Suprapubic skin (tissue), 4 donors: ENCODE measurements around the gene NNT. TPM values are rescaled to one million over a fixed set of nuclear protein-coding genes. Genes with fewer than 3 reads are reported as not detected.
"Not testable (repeated sequence)": the region's sequence is repeated elsewhere in the genome, so short reads cannot be mapped to it uniquely, and the experiment has no call there.

Experiments used
- DNase-seq, 2 donors: peaks; one replicate each; pipeline ENCODE4 v3.0.0-alpha.2; 2019; ENCODE audit warnings: low spot score in 2 of 2
- H3K27ac ChIP-seq: fragments of 200-600 bp; sonication (generic); one replicate; pipeline ENCODE4 v1.5.1; 2019
- H3K27me3 ChIP-seq: fragments of 200-600 bp; sonication (generic); one replicate; pipeline ENCODE4 v1.5.1; 2019
- H3K36me3 ChIP-seq: fragments of 200-600 bp; sonication (generic); one replicate; pipeline ENCODE4 v1.5.1; 2019
- H3K4me1 ChIP-seq: fragments of 200-600 bp; sonication (generic); one replicate; pipeline ENCODE4 v1.5.1; 2019
- H3K4me3 ChIP-seq: fragments of 200-600 bp; sonication (generic); one replicate; pipeline ENCODE4 v1.5.1; 2019; ENCODE audit warnings: mild to moderate bottlenecking
- H3K9me3 ChIP-seq: fragments of 200-600 bp; sonication (generic); one replicate; pipeline ENCODE4 v1.5.1; 2019
- CTCF ChIP-seq, 2 donors: fragments of 200-600 bp in 1 of 2; fragments of 450-650 bp in 1 of 2; sonication (generic) in 1 of 2; IDR thresholded peaks; one replicate each; pipeline ENCODE4 v1.5.1; 2016 to 2019; ENCODE audit warnings: antibody characterized with exemption in 2 of 2, mild to moderate bottlenecking in 1 of 2, moderate library complexity in 1 of 2
- EP300 ChIP-seq: sonication (generic); formaldehyde crosslinking; IDR thresholded peaks from one replicate; pipeline ENCODE4 v1.6.1; 2017; ENCODE audit warnings: antibody characterized with exemption
- POLR2A ChIP-seq, 2 donors: fragments of 450-650 bp; IDR thresholded peaks; one replicate each; pipeline ENCODE4 v1.6.1; 2017; ENCODE audit warnings: antibody characterized with exemption in 2 of 2, mild to moderate bottlenecking in 2 of 2, moderate library complexity in 2 of 2
- POLR2AphosphoS5 ChIP-seq, 3 donors: sonication (generic); formaldehyde crosslinking; IDR thresholded peaks; one replicate each; pipeline ENCODE4 v1.6.1; 2017; ENCODE audit warnings: antibody characterized with exemption in 3 of 3
- WGBS: methylation state at CpG from one replicate; pipeline ENCODE4 v1.1.5; 2018; 5-methylcytosine and 5-hydroxymethylcytosine counted together
- total RNA-seq, 4 donors: library from RNA; depleted of rRNA; stranded (reverse); fragments of >200 nt; gene quantifications; one replicate each; pipeline ENCODE4 v1.1.0, GENCODE V29; 2016

NNT gene
- total RNA-seq, 4 donors from 2014 or later, result 23.9 to 38.3 (median 32.7) TPM

GRCh38 chr5:43691893-43692292, 88.9 kb downstream of the NNT start:
- no peak overlapping the region for H3K27ac ChIP-seq
- H3K9me3 ChIP-seq, result no peaks in the 10 kb centered on the region
- no peaks in the 10 kb centered on the region for H3K27me3 ChIP-seq
- peaks cover 12% of the 10 kb centered on the region for H3K36me3 ChIP-seq
- no peak for DNase-seq
- TF ChIP-seq EP300, result no peak
- TF ChIP-seq CTCF (IDR thresholded peaks at IDR 0.05), result no peak
- no peak for TF ChIP-seq POLR2A (IDR thresholded peaks at IDR 0.05)
- TF ChIP-seq POLR2AphosphoS5 (IDR thresholded peaks at IDR 0.05), result no peak
- WGBS, result 96% methylated on average over 1 of the region's 1 CpG
- H3K4me1 ChIP-seq, result no peaks in the 10 kb centered on the region
- H3K4me3 ChIP-seq, result no peak overlapping the region

DNA sequence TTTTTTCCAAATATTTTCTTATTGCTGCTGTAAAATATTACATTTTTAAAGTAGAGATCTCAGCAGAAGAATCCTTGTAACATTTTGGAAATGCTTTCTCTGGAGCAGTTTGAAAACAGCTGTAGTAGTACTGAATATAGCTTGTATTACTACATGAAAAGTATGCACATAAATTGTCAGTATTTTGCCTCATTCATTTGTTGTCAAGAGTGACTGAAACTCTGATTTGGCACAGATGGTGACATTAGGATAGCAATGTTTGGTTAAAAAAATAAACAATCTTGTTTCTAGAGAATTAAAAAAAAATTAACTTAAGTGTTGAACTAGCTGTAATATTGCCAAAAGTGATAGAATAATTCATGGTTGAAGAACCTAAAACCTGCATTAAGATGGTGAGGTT, 90.4 kb downstream of the NNT start:
- Histone ChIP-seq H3K9me3 (no peaks in the 10 kb centered on the region), H3K4me1 (no peaks in the 10 kb centered on the region), H3K27me3 (no peaks in the 10 kb centered on the region), H3K27ac (no peak overlapping the region), H3K4me3 (no peak overlapping the region), H3K36me3 (peaks cover 14% of the 10 kb centered on the region)
- TF ChIP-seq POLR2A (IDR thresholded peaks at IDR 0.05), result no peak
- TF ChIP-seq EP300, result no peak
- no peak for TF ChIP-seq POLR2AphosphoS5 (IDR thresholded peaks at IDR 0.05)
- TF ChIP-seq CTCF (IDR thresholded peaks at IDR 0.05), result no peak
- DNase-seq, result no peak

DNA sequence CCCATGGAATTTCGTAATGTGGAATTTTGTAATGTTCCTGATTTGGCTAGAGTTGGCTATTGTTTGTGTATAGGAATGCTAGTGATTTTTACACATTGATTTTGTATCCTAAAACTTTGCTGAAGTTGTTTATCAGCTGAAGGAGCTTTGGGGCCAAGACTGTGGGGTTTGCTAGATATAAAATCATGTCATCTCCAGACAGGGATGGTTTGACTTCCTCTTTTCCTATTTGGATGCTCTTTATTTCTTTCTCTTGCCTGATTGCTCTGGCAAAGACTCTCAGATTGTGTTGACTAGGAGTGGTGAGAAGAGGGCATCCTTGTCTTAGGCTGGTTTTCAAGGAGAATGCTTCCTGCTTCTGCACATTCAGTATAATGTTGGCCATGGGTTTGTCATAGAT, 91.0 kb downstream of the NNT start:
- TF ChIP-seq CTCF (IDR thresholded peaks at IDR 0.05) (no peak), POLR2AphosphoS5 (IDR thresholded peaks at IDR 0.05) (no peak), POLR2A (IDR thresholded peaks at IDR 0.05) (no peak), EP300 (no peak)

GRCh38 chr5:43696444-43696843, 93.5 kb downstream of the NNT start:
- H3K36me3 ChIP-seq, result peaks cover 14% of the 10 kb centered on the region
- not testable (repeated sequence) for H3K27ac ChIP-seq, H3K4me1 ChIP-seq, H3K27me3 ChIP-seq, H3K4me3 ChIP-seq, H3K9me3 ChIP-seq, DNase-seq
- 100% methylated on average over 2 of the region's 2 CpGs for WGBS

More for the DNA sequence above, 91.0 kb downstream of the NNT start:
- Histone ChIP-seq H3K27ac (no peak overlapping the region), H3K4me3 (no peak overlapping the region), H3K36me3 (peaks cover 14% of the 10 kb centered on the region), H3K9me3 (no peaks in the 10 kb centered on the region), H3K27me3 (no peaks in the 10 kb centered on the region), H3K4me1 (no peaks in the 10 kb centered on the region)
- DNase-seq, result no peak
- WGBS, result 98% methylated on average over 1 of the region's 1 CpG

- no peak overlapping the region for H3K4me3 ChIP-seq
- no peak for DNase-seq
- H3K9me3 ChIP-seq, result no peaks in the 10 kb centered on the region
- no peaks in the 10 kb centered on the region for H3K4me1 ChIP-seq
- TF ChIP-seq EP300, result no peak
- TF ChIP-seq POLR2AphosphoS5 (IDR thresholded peaks at IDR 0.05), result no peak
- TF ChIP-seq CTCF (IDR thresholded peaks at IDR 0.05), result no peak
- no peak for TF ChIP-seq POLR2A (IDR thresholded peaks at IDR 0.05)
- H3K27me3 ChIP-seq, result no peaks in the 10 kb centered on the region
- 88% methylated on average over 1 of the region's 1 CpG for whole genome bisulfite sequencing
- H3K36me3 ChIP-seq, result peaks cover 29% of the 10 kb centered on the region
- no peak overlapping the region for H3K27ac ChIP-seq
Measured at GRCh38 chr5:43699910-43700309, 96.9 kb downstream of the NNT start.

- DNase-seq, result no peak
- peaks cover 26% of the 10 kb centered on the region for H3K36me3 ChIP-seq
- no peaks in the 10 kb centered on the region for H3K27me3 ChIP-seq
- H3K4me1 ChIP-seq, result no peaks in the 10 kb centered on the region
- H3K27ac ChIP-seq, result no peak overlapping the region
- no peak overlapping the region for H3K4me3 ChIP-seq
- WGBS, result 85% methylated on average over 2 of the region's 2 CpGs
- TF ChIP-seq EP300 (no peak), CTCF (IDR thresholded peaks at IDR 0.05) (no peak), POLR2AphosphoS5 (IDR thresholded peaks at IDR 0.05) (no peak), POLR2A (IDR thresholded peaks at IDR 0.05) (no peak)
- no peaks in the 10 kb centered on the region for H3K9me3 ChIP-seq
Measured at GRCh38 chr5:43700601-43701000, 97.6 kb downstream of the NNT start.
